GM12872 (cell line): ENCODE measurements around the gene HOXA7.

Source experiments
- TF ChIP-seq, protein P1 (sequence below): IDR thresholded peaks from 3 replicates; pipeline ENCODE4 v1.5.1; 2011; ENCODE audit warnings: low read depth, mild to moderate bottlenecking, low read length, moderate library complexity; ENCODE audit not compliant: insufficient read depth

Gene HOXA7

DNA sequence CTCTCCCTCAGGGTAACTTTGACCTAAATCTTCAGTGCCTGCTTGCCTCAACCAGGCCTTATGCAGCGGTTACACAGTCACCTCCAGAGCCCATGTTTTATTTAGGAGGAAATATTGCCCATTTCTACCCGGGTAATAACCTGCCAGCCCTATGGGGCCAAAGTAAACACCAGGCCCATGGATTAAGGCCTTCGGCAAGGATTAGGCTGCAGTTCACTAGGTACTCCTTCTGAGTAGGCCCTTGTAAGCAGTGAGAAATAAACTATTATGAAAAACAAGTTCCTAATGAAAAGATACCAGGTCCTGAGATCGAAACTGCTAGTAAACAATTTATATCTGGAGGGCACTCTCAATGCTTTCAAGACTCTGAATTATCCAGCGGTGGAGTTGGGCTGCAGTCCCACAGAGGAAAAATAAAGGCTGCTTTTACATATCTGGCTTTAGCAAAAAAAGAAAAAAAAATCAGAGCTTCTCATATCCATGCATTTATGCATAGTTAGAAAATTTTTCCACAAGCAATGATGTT is 21.4 kb upstream of the HOXA7 start:
- TF ChIP-seq, protein P1, sequence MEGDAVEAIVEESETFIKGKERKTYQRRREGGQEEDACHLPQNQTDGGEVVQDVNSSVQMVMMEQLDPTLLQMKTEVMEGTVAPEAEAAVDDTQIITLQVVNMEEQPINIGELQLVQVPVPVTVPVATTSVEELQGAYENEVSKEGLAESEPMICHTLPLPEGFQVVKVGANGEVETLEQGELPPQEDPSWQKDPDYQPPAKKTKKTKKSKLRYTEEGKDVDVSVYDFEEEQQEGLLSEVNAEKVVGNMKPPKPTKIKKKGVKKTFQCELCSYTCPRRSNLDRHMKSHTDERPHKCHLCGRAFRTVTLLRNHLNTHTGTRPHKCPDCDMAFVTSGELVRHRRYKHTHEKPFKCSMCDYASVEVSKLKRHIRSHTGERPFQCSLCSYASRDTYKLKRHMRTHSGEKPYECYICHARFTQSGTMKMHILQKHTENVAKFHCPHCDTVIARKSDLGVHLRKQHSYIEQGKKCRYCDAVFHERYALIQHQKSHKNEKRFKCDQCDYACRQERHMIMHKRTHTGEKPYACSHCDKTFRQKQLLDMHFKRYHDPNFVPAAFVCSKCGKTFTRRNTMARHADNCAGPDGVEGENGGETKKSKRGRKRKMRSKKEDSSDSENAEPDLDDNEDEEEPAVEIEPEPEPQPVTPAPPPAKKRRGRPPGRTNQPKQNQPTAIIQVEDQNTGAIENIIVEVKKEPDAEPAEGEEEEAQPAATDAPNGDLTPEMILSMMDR: no peak

GRCh38 chr7:27176962-27177794 is 20.7 kb upstream of the HOXA7 start:
- TF ChIP-seq, protein P1: no peak

DNA sequence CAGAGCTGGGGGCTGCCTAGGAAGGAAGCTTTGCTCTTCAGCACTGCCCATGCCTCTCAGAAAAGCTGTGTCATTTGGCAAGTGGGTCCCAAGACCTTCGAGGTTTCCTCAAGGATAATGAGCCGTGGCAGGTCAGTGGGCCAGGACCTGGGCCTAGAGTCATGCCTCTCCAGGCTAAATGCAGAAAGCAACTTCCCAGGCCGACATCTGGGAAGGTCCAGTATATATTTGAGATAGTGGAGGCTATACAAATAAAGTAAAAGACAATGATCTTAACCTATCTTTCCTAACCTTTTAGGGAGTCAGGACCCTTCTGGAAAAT is 20.0 kb upstream of the HOXA7 start:
- TF ChIP-seq, protein P1: no peak

DNA sequence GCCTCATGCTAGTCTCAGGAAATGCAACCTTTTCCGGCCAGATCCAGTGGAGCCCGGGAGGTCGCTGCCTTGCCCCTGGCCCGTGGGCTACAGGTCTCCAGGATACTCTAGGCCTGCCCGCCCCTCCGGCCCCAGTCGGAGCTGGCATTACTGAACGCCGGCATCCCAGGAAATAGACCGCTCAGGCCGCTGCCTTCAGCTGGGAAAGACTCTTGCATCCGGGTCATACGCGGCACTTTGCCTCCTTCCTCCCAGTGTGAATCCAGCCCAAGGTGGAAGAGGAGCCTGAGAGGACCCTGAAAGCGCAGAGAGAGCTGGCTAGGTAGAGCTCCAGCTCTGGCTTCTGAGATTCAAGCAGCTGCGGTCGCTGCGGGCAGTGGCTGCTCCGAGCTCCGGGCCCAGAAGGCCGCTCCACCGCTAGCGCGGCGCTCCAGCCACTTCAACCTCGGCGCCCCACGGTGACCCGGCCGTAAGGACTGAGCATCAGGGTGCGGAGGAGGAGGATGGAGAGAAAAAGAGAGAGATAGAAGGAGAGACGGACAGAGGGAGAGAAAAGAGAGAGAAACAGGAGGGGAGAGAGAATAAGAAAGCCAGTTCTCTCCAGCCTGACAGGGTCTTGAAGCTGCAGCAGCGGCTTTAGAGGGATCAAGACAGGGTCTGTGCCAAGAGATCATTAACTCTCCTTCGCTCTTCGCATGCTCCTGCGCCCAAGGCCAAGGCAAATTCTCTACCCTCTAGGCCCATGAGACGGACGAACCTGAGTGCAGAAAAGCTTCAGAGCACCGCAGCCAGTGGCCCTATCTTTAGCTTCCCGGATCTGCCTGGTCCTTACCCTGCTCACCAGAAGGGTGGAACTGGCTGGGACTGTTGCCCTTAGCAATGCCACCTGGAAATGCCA is 19.4 kb upstream of the HOXA7 start:
- TF ChIP-seq, protein P1: no peak

DNA sequence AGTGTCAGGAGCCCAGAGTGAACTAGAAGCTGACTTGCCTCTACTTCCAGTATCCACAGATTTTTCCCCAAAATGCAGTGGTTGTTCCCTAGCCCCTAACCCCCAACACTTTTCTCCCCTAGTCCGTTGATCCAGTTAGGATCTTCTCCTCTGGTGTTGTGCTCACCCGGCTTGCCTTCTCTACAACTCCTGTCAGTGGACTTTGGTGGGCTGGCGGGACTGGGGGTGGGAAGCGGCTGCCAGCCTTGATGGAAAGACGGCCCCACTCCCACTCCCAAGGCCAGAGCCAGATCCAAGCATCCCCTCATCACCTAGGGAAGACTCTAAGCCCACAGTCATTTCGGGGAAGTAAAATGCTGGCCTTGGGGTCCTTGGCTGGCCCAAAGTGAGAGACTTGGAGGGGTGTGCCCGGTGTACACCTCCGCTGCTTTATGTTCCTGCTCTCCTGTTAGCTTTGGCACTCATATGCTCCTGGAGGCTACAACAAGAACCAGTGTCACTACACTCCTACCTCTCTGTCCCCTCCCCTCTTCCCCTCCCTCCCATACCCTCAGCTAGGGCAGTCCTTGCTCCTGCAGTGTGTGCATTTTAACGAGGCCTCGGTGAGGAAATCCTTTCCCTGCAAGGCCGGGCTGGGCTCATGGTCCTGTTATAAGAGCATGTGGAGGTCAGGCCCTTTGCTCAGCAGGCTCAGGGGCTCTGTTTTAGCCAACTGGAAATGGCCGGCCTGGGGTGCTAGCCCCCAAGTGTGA is 18.6 kb upstream of the HOXA7 start:
- TF ChIP-seq, protein P1: no peak

DNA sequence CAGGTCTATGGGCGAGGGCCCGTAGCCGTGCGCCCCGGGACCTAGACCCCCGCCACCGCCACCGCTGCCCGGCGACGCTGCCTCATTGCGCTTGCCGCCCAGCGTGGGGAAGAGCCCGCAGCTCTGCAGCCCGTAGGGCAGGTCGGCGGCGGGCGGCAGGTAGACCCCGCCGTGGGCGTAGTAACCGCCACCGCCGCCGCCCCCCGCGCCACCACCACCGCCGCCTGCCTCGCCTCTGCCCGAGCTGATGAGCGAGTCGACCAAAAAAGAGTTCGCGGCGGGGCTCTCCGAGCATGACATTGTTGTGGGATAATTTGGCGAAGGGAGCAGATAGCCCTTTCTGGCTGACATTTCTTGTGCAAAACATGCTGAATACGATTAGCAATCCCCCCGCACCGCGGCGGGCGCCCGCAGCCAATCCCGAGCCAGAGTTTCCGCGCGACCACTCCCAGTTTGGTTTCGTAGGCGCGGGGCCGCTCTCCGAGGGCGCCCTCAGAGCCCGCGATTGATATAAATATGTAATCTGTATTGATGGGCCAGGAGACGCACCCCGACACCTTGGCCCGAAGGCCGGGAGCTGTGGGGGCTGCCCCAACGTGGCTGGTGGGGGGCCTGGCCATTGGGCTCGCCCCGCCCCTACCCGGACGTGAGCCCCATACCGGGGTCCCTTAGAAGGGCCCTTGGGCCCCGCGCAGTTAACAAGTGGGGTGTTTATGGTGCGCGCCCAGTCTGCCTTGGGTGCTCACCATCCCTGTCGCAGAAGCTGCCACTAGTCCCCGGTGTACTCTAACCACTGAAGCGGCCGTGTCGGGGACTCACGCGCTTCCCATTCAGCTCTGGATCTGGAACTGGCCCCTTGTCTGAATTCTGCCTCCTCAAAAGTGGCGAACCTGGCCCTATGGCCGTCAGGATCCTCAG is 17.7 kb upstream of the HOXA7 start, which contains the start of gene HOXA10:
Gene HOXA10, minus strand, starts transcription at position 365 of the 918 bp plus-strand sequence. Its CDS starts 14 bp downstream, at position 351.
- TF ChIP-seq, protein P1: no peak
